GM12865 (cell line): ENCODE measurements around the gene ST6GALNAC3.
"Not testable (repeated sequence)": the region's sequence is repeated elsewhere in the genome, so short reads cannot be mapped to it uniquely, and the experiment has no call there.

ENCODE experiments used
- DNase-seq: peaks from one replicate; pipeline ENCODE4 v3.0.0; 2010; ENCODE audit warnings: low read depth
- H3K4me3 ChIP-seq: 2 replicates; pipeline ENCODE4 v1.5.1; 2011; ENCODE audit warnings: mild to moderate bottlenecking, low read depth, low read length, control low read depth
- CTCF ChIP-seq: IDR thresholded peaks from 2 replicates; pipeline ENCODE4 v1.5.1; 2011; ENCODE audit warnings: low read length, control low read depth, low read depth, inconsistent platforms; ENCODE audit not compliant: insufficient read depth; ENCODE audit errors: missing control alignments

Gene ST6GALNAC3

GRCh38 chr1:76115171-76115570 is 40.6 kb downstream of the ST6GALNAC3 start:
- no peak for TF ChIP-seq CTCF
- H3K4me3 ChIP-seq: no peak overlapping the region
- no peak for DNase-seq

GRCh38 chr1:76121850-76122249 is 47.3 kb downstream of the ST6GALNAC3 start:
- H3K4me3 ChIP-seq: no peak overlapping the region
- DNase-seq: no peak
- no peak for TF ChIP-seq CTCF

- H3K4me3 ChIP-seq: no peak overlapping the region
- TF ChIP-seq CTCF: no peak
Observed at GRCh38 chr1:76122271-76122670, 47.7 kb downstream of the ST6GALNAC3 start.

GRCh38 chr1:76123411-76124064 is 49.0 kb downstream of the ST6GALNAC3 start:
- DNase-seq, H3K4me3 ChIP-seq: not testable (repeated sequence)

More at GRCh38 chr1:76122271-76122670, 47.7 kb downstream of the ST6GALNAC3 start:
- no peak for DNase-seq

GRCh38 chr1:76124196-76124595 is 49.6 kb downstream of the ST6GALNAC3 start:
- no peak for TF ChIP-seq CTCF
- no peak overlapping the region for H3K4me3 ChIP-seq
- DNase-seq: no peak

- DNase-seq: no peak
- no peak for TF ChIP-seq CTCF
- no peak overlapping the region for H3K4me3 ChIP-seq
Observed at GRCh38 chr1:76125473-76126219, 51.1 kb downstream of the ST6GALNAC3 start.

GRCh38 chr1:76128096-76128495 is 53.5 kb downstream of the ST6GALNAC3 start:
- no peak for TF ChIP-seq CTCF
- DNase-seq: no peak
- H3K4me3 ChIP-seq: no peak overlapping the region
